GM12878 (cell line): ENCODE measurements around the gene IL6R. TPM values are rescaled to one million over a fixed set of nuclear protein-coding genes. Genes with fewer than 3 reads are reported as not detected.

Experiments used
- BCL11A ChIP-seq: IDR thresholded peaks from 2 replicates; pipeline ENCODE4 v1.6.1; 2011; ENCODE audit warnings: low read depth, low read length
- MEF2A ChIP-seq: IDR thresholded peaks from 2 replicates; pipeline ENCODE4 v1.6.1; 2011; ENCODE audit warnings: low read depth, mild to moderate bottlenecking, low read length, moderate library complexity; ENCODE audit not compliant: insufficient read depth
- polyA plus RNA-seq, 11 experiments: library from polyadenylated mRNA; depleted of rRNA in 4 of 11; unstranded in 6 of 11; stranded (reverse) in 5 of 11; fragments of >200 nt; fragmentation: Nextera tagmentation in 4 of 11; fragmentation: Illumina TruSeq in 1 of 11; extraction: Ambion mirVana in 4 of 11; extraction: Trizol in 1 of 11; gene quantifications; 1 replicate in 1 of 11; 2 replicates in 10 of 11; pipeline versions ENCODE4 v1.2.1 to v1.2.3, GENCODE V29; 2011 to 2016; ENCODE audit warnings: inconsistent platforms in 2 of 11, missing spikeins in 2 of 11, low read depth in 1 of 11
- total RNA-seq, 4 experiments: library from RNA; depleted of rRNA in 3 of 4; stranded (reverse); fragments of >200 nt in 3 of 4; fragmentation: Illumina TruSeq in 1 of 4; extraction: Trizol in 1 of 4; gene quantifications; 2 replicates each; pipeline versions ENCODE4 v1.2.1 to v1.2.3, GENCODE V29; 2013 to 2021
- TF ChIP-seq, protein P1 (sequence below): fragments of 450-650 bp; IDR thresholded peaks from 2 replicates; pipeline ENCODE4 v1.6.1; 2017; ENCODE audit warnings: mild to moderate bottlenecking, moderate library complexity
- TF ChIP-seq, protein P2 (sequence below): fragments of 450-650 bp; IDR thresholded peaks from 2 replicates; pipeline ENCODE4 v1.6.1; 2018; ENCODE audit warnings: mild to moderate bottlenecking, low read depth, moderate library complexity; ENCODE audit not compliant: partially characterized antibody

The IL6R gene
- total and polyA plus RNA-seq, 10 of the 15 experiments (the other 5 are each of a cell fraction or from before 2014, with no cell fraction given) = 1.9 to 43.4 (median 17.5) TPM

DNA sequence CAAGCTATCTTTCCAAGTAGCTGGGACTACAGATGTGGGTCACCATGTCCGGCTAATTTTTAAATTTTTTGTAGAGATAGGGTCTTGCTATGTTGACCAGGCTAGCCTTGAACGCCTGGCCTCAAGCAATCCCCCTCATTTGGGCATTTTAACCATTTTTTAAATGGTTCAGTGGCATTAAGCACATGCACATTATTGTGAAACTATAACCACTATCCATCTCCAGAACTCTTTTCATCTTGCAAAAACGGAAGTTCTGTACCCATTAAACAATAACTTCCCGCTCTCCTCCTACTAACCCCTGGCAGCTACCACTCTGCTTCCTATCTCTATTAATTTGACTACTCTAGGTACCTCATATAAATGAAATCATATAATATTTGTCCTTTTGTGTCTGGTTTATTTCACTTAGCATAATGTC lies 4.8 kb upstream of the IL6R start (continued):
- TF ChIP-seq, protein P1, sequence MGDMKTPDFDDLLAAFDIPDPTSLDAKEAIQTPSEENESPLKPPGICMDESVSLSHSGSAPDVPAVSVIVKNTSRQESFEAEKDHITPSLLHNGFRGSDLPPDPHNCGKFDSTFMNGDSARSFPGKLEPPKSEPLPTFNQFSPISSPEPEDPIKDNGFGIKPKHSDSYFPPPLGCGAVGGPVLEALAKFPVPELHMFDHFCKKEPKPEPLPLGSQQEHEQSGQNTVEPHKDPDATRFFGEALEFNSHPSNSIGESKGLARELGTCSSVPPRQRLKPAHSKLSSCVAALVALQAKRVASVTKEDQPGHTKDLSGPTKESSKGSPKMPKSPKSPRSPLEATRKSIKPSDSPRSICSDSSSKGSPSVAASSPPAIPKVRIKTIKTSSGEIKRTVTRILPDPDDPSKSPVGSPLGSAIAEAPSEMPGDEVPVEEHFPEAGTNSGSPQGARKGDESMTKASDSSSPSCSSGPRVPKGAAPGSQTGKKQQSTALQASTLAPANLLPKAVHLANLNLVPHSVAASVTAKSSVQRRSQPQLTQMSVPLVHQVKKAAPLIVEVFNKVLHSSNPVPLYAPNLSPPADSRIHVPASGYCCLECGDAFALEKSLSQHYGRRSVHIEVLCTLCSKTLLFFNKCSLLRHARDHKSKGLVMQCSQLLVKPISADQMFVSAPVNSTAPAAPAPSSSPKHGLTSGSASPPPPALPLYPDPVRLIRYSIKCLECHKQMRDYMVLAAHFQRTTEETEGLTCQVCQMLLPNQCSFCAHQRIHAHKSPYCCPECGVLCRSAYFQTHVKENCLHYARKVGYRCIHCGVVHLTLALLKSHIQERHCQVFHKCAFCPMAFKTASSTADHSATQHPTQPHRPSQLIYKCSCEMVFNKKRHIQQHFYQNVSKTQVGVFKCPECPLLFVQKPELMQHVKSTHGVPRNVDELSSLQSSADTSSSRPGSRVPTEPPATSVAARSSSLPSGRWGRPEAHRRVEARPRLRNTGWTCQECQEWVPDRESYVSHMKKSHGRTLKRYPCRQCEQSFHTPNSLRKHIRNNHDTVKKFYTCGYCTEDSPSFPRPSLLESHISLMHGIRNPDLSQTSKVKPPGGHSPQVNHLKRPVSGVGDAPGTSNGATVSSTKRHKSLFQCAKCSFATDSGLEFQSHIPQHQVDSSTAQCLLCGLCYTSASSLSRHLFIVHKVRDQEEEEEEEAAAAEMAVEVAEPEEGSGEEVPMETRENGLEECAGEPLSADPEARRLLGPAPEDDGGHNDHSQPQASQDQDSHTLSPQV = no peak
- TF ChIP-seq BCL11A (no peak), MEF2A (no peak)
- TF ChIP-seq, protein P2, sequence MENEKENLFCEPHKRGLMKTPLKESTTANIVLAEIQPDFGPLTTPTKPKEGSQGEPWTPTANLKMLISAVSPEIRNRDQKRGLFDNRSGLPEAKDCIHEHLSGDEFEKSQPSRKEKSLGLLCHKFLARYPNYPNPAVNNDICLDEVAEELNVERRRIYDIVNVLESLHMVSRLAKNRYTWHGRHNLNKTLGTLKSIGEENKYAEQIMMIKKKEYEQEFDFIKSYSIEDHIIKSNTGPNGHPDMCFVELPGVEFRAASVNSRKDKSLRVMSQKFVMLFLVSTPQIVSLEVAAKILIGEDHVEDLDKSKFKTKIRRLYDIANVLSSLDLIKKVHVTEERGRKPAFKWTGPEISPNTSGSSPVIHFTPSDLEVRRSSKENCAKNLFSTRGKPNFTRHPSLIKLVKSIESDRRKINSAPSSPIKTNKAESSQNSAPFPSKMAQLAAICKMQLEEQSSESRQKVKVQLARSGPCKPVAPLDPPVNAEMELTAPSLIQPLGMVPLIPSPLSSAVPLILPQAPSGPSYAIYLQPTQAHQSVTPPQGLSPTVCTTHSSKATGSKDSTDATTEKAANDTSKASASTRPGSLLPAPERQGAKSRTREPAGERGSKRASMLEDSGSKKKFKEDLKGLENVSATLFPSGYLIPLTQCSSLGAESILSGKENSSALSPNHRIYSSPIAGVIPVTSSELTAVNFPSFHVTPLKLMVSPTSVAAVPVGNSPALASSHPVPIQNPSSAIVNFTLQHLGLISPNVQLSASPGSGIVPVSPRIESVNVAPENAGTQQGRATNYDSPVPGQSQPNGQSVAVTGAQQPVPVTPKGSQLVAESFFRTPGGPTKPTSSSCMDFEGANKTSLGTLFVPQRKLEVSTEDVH = no peak
